Gastrocnemius medialis (tissue), 4 donors: ENCODE measurements around the gene FUNDC2. TPM values are rescaled to one million over a fixed set of nuclear protein-coding genes. Genes with fewer than 3 reads are reported as not detected.

Source experiments
- ATAC-seq, 2 donors: fragments of 150-250 bp; one replicate each; pipeline ENCODE4 v1.9.1; 2016
- DNase-seq, 2 donors: peaks; one replicate each; pipeline ENCODE4 v3.0.0-alpha.2; 2019
- H3K27ac ChIP-seq, 4 donors: fragments of 200-600 bp; sonication (generic); 1 replicate in 1 of 4; 2 replicates in 3 of 4; pipeline ENCODE4 v1.5.1; 2016 to 2018; ENCODE audit warnings: mild to moderate bottlenecking in 2 of 4, moderate library complexity in 1 of 4
- H3K27me3 ChIP-seq, 3 donors: fragments of 200-600 bp; sonication (generic) in 2 of 3; 1 replicate in 1 of 3; 2 replicates in 2 of 3; pipeline versions ENCODE4 v1.5.1 to v1.6.0; 2016 to 2019; ENCODE audit warnings: mild to moderate bottlenecking in 1 of 3, moderate library complexity in 1 of 3
- H3K36me3 ChIP-seq, 2 donors: fragments of 200-600 bp; sonication (generic) in 1 of 2; one replicate each; pipeline ENCODE4 v1.5.1; 2017 to 2018
- H3K4me1 ChIP-seq, 2 donors: fragments of 200-600 bp; sonication (generic) in 1 of 2; one replicate each; pipeline ENCODE4 v1.5.1; 2016 to 2017; ENCODE audit warnings: mild to moderate bottlenecking in 2 of 2
- H3K4me3 ChIP-seq, 4 donors: fragments of 200-600 bp; sonication (generic) in 3 of 4; 1 replicate in 1 of 4; 2 replicates in 3 of 4; pipeline ENCODE4 v1.5.1; 2016 to 2019; ENCODE audit warnings: mild to moderate bottlenecking in 2 of 4
- H3K9me3 ChIP-seq, 3 donors: fragments of 200-600 bp; sonication (generic) in 2 of 3; 1 replicate in 1 of 3; 2 replicates in 2 of 3; pipeline ENCODE4 v1.5.1; 2016 to 2019
- POLR2A ChIP-seq, 2 donors: fragments of 450-650 bp; IDR thresholded peaks; one replicate each; pipeline ENCODE4 v1.6.1; 2017; ENCODE audit warnings: antibody characterized with exemption in 2 of 2, mild to moderate bottlenecking in 2 of 2, moderate library complexity in 2 of 2
- in situ Hi-C, 4 donors: fragments of 200-750 bp; cut with MboI; loops; one replicate each; pipeline versions ENCODE4 v1.15.0 to v1.8.0; 2017; ENCODE audit warnings: low sequenced_read_pairs in 4 of 4
- intact Hi-C: fragments of 100-400 bp; cut with DNase I; formaldehyde crosslinking; loops from one replicate; pipeline ENCODE4 v1.15.1; 2023; ENCODE audit warnings: low total_unique reads
- total RNA-seq, 4 donors: library from RNA; depleted of rRNA; stranded (reverse); fragments of >200 nt; gene quantifications; one replicate each; pipeline versions ENCODE4 v1.1.0 to v1.2.3, GENCODE V29; 2016
- TF ChIP-seq, protein P1 (sequence below), 5 experiments: fragments of 450-650 bp in 3 of 5; fragments of 200-600 bp in 2 of 5; sonication (generic) in 2 of 5; IDR thresholded peaks in 4 of 5; conservative IDR thresholded peaks in 1 of 5; 1 replicate in 4 of 5; 2 replicates in 1 of 5; pipeline ENCODE4 v1.5.1; 2016 to 2019; ENCODE audit warnings: antibody characterized with exemption in 5 of 5, mild to moderate bottlenecking in 3 of 5, moderate library complexity in 3 of 5

The FUNDC2 gene
- total RNA-seq, 4 donors from 2014 or later, result 141 to 267 (median 183) TPM

GRCh38 chrX:154986826-154987575 is 39.6 kb upstream of the FUNDC2 start:
- H3K9me3 ChIP-seq, result no peaks in the 10 kb centered on the region
- DNase-seq (no peak), ATAC-seq (no peak)
- intact Hi-C loops (loop anchor here (10.0 kb wide), 1 partner anchor 228 kb away; the partner anchor contains the start of gene VBP1), in situ Hi-C loops (loop anchor here in 2 of 4 donors (10.0 to 25.0 kb wide), 3 partner anchors 68 to 100 kb away; no protein-coding TSS in a partner anchor)
- no peak overlapping the region for H3K4me3 ChIP-seq
- no peaks in the 10 kb centered on the region for H3K4me1 ChIP-seq
- no peaks in the 10 kb centered on the region for H3K27me3 ChIP-seq
- no peak for TF ChIP-seq POLR2A (IDR thresholded peaks at IDR 0.05)
- TF ChIP-seq, protein P1, sequence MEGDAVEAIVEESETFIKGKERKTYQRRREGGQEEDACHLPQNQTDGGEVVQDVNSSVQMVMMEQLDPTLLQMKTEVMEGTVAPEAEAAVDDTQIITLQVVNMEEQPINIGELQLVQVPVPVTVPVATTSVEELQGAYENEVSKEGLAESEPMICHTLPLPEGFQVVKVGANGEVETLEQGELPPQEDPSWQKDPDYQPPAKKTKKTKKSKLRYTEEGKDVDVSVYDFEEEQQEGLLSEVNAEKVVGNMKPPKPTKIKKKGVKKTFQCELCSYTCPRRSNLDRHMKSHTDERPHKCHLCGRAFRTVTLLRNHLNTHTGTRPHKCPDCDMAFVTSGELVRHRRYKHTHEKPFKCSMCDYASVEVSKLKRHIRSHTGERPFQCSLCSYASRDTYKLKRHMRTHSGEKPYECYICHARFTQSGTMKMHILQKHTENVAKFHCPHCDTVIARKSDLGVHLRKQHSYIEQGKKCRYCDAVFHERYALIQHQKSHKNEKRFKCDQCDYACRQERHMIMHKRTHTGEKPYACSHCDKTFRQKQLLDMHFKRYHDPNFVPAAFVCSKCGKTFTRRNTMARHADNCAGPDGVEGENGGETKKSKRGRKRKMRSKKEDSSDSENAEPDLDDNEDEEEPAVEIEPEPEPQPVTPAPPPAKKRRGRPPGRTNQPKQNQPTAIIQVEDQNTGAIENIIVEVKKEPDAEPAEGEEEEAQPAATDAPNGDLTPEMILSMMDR (IDR thresholded peaks at IDR 0.05 in 4 of 5, conservative IDR thresholded peaks at IDR 0.05 in 1 of 5), result no peak
- no peaks in the 10 kb centered on the region for H3K36me3 ChIP-seq
- H3K27ac ChIP-seq, result no peak overlapping the region

- intact Hi-C loops (loop anchor here (10.0 kb wide), 1 partner anchor 227 kb away; the partner anchor contains the start of gene VBP1), in situ Hi-C loops (loop anchor here in 2 of 4 donors (10.0 to 25.0 kb wide), 3 partner anchors 67 to 99 kb away; no protein-coding TSS in a partner anchor)
- ATAC-seq, result no peak
Observed at GRCh38 chrX:154987940-154988339, 38.7 kb upstream of the FUNDC2 start.

DNA sequence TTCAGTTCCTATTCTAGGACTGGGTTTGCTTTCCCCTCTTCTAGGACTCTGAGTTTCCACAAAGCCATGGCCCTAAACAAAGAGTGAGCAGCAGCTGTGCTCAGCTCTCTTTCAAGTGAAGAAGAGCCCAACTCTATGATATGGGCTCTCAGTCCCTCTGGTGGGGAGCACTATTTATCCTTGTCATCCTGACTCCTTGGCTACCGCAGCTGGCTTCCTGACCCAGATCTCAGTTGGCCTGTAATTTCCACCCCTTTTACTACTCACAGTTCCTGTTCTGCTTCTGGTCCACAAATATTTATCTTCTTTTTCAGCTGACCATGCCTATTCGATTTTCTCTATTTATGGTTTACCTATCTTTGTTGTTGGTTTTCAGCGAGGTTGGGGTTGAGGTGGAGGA is 37.9 kb upstream of the FUNDC2 start:
- H3K9me3 ChIP-seq, result no peaks in the 10 kb centered on the region
- intact Hi-C loops (loop anchor here (10.0 kb wide), 1 partner anchor 226 kb away; the partner anchor contains the start of gene VBP1), in situ Hi-C loops (loop anchor here in 2 of 4 donors (10.0 to 25.0 kb wide), 3 partner anchors 66 to 99 kb away; no protein-coding TSS in a partner anchor)
- H3K4me3 ChIP-seq, result no peak overlapping the region
- no peaks in the 10 kb centered on the region for H3K4me1 ChIP-seq
- H3K27me3 ChIP-seq, result no peaks in the 10 kb centered on the region
- no peak overlapping the region for H3K27ac ChIP-seq
- no peaks in the 10 kb centered on the region for H3K36me3 ChIP-seq
- DNase-seq (no peak), ATAC-seq (no peak)
- TF ChIP-seq POLR2A (IDR thresholded peaks at IDR 0.05), result no peak
- TF ChIP-seq, protein P1 (IDR thresholded peaks at IDR 0.05 in 4 of 5, conservative IDR thresholded peaks at IDR 0.05 in 1 of 5), result no peak

More at GRCh38 chrX:154987940-154988339, 38.7 kb upstream of the FUNDC2 start:
- no peaks in the 10 kb centered on the region for H3K4me1 ChIP-seq
- no peak for DNase-seq
- H3K27me3 ChIP-seq, result no peaks in the 10 kb centered on the region
- no peak overlapping the region for H3K4me3 ChIP-seq
- H3K27ac ChIP-seq, result no peak overlapping the region
- no peaks in the 10 kb centered on the region for H3K36me3 ChIP-seq
- no peak for TF ChIP-seq POLR2A (IDR thresholded peaks at IDR 0.05)
- TF ChIP-seq, protein P1 (IDR thresholded peaks at IDR 0.05 in 4 of 5, conservative IDR thresholded peaks at IDR 0.05 in 1 of 5), result no peak
- no peaks in the 10 kb centered on the region for H3K9me3 ChIP-seq

DNA sequence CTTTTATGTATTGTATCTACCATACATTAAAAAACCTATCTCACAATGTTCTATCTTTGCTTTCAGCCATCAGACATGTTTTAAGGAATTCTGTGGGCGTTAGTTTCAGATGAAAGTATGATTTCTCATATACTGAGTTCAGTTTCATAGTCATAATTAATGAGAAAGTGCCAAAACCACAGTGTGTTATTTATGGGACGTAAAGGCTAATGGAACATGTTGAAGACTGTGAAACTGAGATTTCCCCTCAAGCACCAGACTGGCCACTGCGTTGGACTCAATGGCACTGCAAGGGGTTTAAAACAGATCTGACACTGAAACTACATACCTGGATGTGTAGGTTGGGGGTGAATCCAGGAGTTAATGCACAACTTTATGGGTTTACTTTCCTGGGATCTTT is 36.1 kb upstream of the FUNDC2 start:
- no peak for DNase-seq
- H3K9me3 ChIP-seq, result no peaks in the 10 kb centered on the region
- no peaks in the 10 kb centered on the region for H3K36me3 ChIP-seq
- TF ChIP-seq POLR2A (IDR thresholded peaks at IDR 0.05), result no peak
- TF ChIP-seq, protein P1 (IDR thresholded peaks at IDR 0.05 in 4 of 5, conservative IDR thresholded peaks at IDR 0.05 in 1 of 5), result no peak
- no peak overlapping the region for H3K4me3 ChIP-seq
- H3K4me1 ChIP-seq, result no peaks in the 10 kb centered on the region
- no peak overlapping the region for H3K27ac ChIP-seq
- no peak for ATAC-seq
- intact Hi-C loops, result no loop called here
- H3K27me3 ChIP-seq, result no peaks in the 10 kb centered on the region
- in situ Hi-C loops, result loop anchor here in 2 of 4 donors (10.0 to 25.0 kb wide), 2 partner anchors 56 to 97 kb away; no protein-coding TSS in a partner anchor
